GM12878 (cell line): Measurements from ENCODE around the gene IMMP2L. TPM values are rescaled to one million over a fixed set of nuclear protein-coding genes. Genes with fewer than 3 reads are reported as not detected.

Experiments
- ATAC-seq: fragments of 200-7000 bp; cut with Tn5 transposase; 3 replicates; pipeline ENCODE4 v1.9.1; 2020; ENCODE audit warnings: mild to moderate bottlenecking, moderate library complexity
- BruUV-seq: library from RNA; stranded (reverse); fragments of 400-500 nt; replicated peaks from 2 replicates; lab custom pipeline; 2021; lab: Mats Ljungman, UMichigan
- CTCF ChIA-PET: fragments of 300-600 bp; sonication (Branson Sonifier 250); formaldehyde crosslinking; extraction: SDS; loops from one replicate; lab custom pipeline; 2021; ENCODE audit warnings: inconsistent platforms; lab: Yijun Ruan, JAX
- POLR2A ChIA-PET: fragments of 350-600 bp; formaldehyde crosslinking; extraction: SDS; loops from one replicate; lab custom pipeline; 2021; ENCODE audit warnings: inconsistent platforms; lab: Charles Lee
- RAD21 ChIA-PET: fragments of 300-600 bp; sonication (Branson Sonifier 250); formaldehyde crosslinking; loops from one replicate; lab custom pipeline; 2023; ENCODE audit warnings: antibody characterized with exemption; ENCODE audit not compliant: unreplicated experiment; lab: Charles Lee
- SMC1A ChIA-PET: fragments of 300-600 bp; sonication (Branson Sonifier 250); formaldehyde crosslinking; loops from one replicate; lab custom pipeline; 2023; ENCODE audit not compliant: unreplicated experiment, uncharacterized antibody; lab: Charles Lee
- DNase-seq: peaks from one replicate; pipeline ENCODE4 v3.0.0-alpha.2; 2011; ENCODE audit warnings: low read depth, low spot score
- FAIRE-seq: peaks from 3 replicates; lab custom pipeline; 2011; peaks lifted over from hg19 to GRCh38; lab: Jason Lieb, UNC
- H2AFZ ChIP-seq: 2 replicates; pipeline ENCODE4 v1.6.0; 2011; ENCODE audit warnings: low read depth, low read length, control low read depth; ENCODE audit not compliant: control insufficient read depth
- H3K27ac ChIP-seq: 2 replicates; pipeline ENCODE4 v1.5.1; 2011; ENCODE audit warnings: control low read depth; ENCODE audit not compliant: control insufficient read depth, insufficient read depth
- H3K27me3 ChIP-seq, 2 experiments: replicated peaks in 1 of 2; 2 replicates each; pipeline versions ENCODE4 v1.6.0 to v1.6.1; 2011; ENCODE audit warnings: low read length in 1 of 2; ENCODE audit not compliant: control insufficient read depth in 2 of 2, insufficient read depth in 2 of 2
- H3K36me3 ChIP-seq, 2 experiments: 2 replicates each; pipeline ENCODE4 v1.5.1; 2011; ENCODE audit warnings: low read length in 1 of 2; ENCODE audit not compliant: control insufficient read depth in 2 of 2, insufficient read depth in 2 of 2
- H3K4me1 ChIP-seq: 2 replicates; pipeline ENCODE4 v1.6.1; 2011; ENCODE audit warnings: mild to moderate bottlenecking, low read length, moderate library complexity, mixed read lengths; ENCODE audit not compliant: control insufficient read depth, insufficient read depth
- H3K4me2 ChIP-seq: 2 replicates; pipeline ENCODE4 v1.6.0; 2011; ENCODE audit warnings: control low read depth; ENCODE audit not compliant: control insufficient read depth, insufficient read depth
- H3K4me3 ChIP-seq: fragments of 200-600 bp; sonication (generic); 2 replicates; pipeline ENCODE4 v1.5.1; 2016
- H3K79me2 ChIP-seq: 2 replicates; pipeline ENCODE4 v1.6.0; 2011; ENCODE audit warnings: low read length; ENCODE audit not compliant: control insufficient read depth, insufficient read depth
- H3K9ac ChIP-seq: 2 replicates; pipeline ENCODE4 v1.8.0; 2011; ENCODE audit warnings: low read length, control low read depth, mixed read lengths; ENCODE audit not compliant: control insufficient read depth, insufficient read depth
- H3K9me3 ChIP-seq: replicated peaks from 3 replicates; pipeline ENCODE4 v1.5.1; 2011; ENCODE audit warnings: mild to moderate bottlenecking, low read length; ENCODE audit not compliant: control insufficient read depth, insufficient read depth
- H4K20me1 ChIP-seq: 2 replicates; pipeline ENCODE4 v1.6.0; 2011; ENCODE audit not compliant: control insufficient read depth, insufficient read depth
- ATF3 ChIP-seq: IDR thresholded peaks from 2 replicates; pipeline ENCODE4 v1.6.1; 2011; ENCODE audit warnings: low read depth, mild to moderate bottlenecking, low read length, moderate library complexity, borderline replicate concordance; ENCODE audit errors: extremely low read depth
- CHD2 ChIP-seq: IDR thresholded peaks from 2 replicates; pipeline ENCODE4 v1.6.1; 2011; ENCODE audit warnings: low read depth, low read length, improper control_type of control experiment, borderline replicate concordance
- HDAC2 ChIP-seq: fragments of 200-600 bp; sonication (generic); IDR thresholded peaks from 2 replicates; pipeline ENCODE4 v1.6.1; 2017
- KLF5 ChIP-seq: fragments of 450-650 bp; IDR thresholded peaks from 2 replicates; pipeline ENCODE4 v1.6.1; 2014; ENCODE audit warnings: mild to moderate bottlenecking; ENCODE audit not compliant: partially characterized antibody
- MLLT1 ChIP-seq: fragments of 450-650 bp; IDR thresholded peaks from 2 replicates; pipeline ENCODE4 v1.6.1; 2016; ENCODE audit warnings: mild to moderate bottlenecking
- MYB ChIP-seq: fragments of 150-350 bp; IDR thresholded peaks from 2 replicates; pipeline ENCODE4 v1.6.1; 2014; ENCODE audit warnings: mild to moderate bottlenecking, low read depth, low read length, borderline replicate concordance
- NFXL1 ChIP-seq: fragments of 450-650 bp; IDR thresholded peaks from 2 replicates; pipeline ENCODE4 v1.6.1; 2017; ENCODE audit warnings: antibody characterized with exemption, mild to moderate bottlenecking, borderline replicate concordance
- POLR2AphosphoS5 ChIP-seq: IDR thresholded peaks from 2 replicates; pipeline ENCODE4 v1.6.1; 2011; ENCODE audit warnings: mild to moderate bottlenecking, low read length, inconsistent platforms
- SMAD1 ChIP-seq: fragments of 450-650 bp; IDR thresholded peaks from 2 replicates; pipeline ENCODE4 v1.6.1; 2018; ENCODE audit warnings: mild to moderate bottlenecking, low read depth; ENCODE audit not compliant: partially characterized antibody
- ZBTB33 ChIP-seq: fragments of 450-650 bp; IDR thresholded peaks from 2 replicates; pipeline ENCODE4 v1.6.1; 2017; ENCODE audit warnings: mild to moderate bottlenecking
- ZNF384 ChIP-seq: IDR thresholded peaks from 2 replicates; pipeline ENCODE4 v1.6.1; 2012; ENCODE audit warnings: low read depth, mild to moderate bottlenecking, low read length, improper control_type of control experiment, borderline replicate concordance
- ZZZ3 ChIP-seq: IDR thresholded peaks from 2 replicates; pipeline ENCODE4 v1.6.1; 2011; ENCODE audit warnings: low read depth; ENCODE audit not compliant: control insufficient read depth, insufficient read length
- WGBS: methylation state at CpG from one replicate; pipeline ENCODE4 v1.1.6; 2016; ENCODE audit warnings: low lambda C conversion rate; ENCODE audit not compliant: insufficient replicate concordance, insufficient coverage; ENCODE audit errors: missing lambda C conversion rate; 5-methylcytosine and 5-hydroxymethylcytosine counted together
- in situ Hi-C: fragments of 300-500 bp; cut with MboI; formaldehyde crosslinking; loops from 9 replicates; pipeline ENCODE4 v1.14.3; 2018; ENCODE audit warnings: mixed read lengths
- intact Hi-C: fragments of 100-400 bp; cut with micrococcal nuclease; formaldehyde crosslinking; loops from one replicate; pipeline ENCODE4 v1.14.2; 2022; ENCODE audit not compliant: unreplicated experiment
- polyA plus RNA-seq, 11 experiments: library from polyadenylated mRNA; depleted of rRNA in 4 of 11; unstranded in 6 of 11; stranded (reverse) in 5 of 11; fragments of >200 nt; fragmentation: Nextera tagmentation in 4 of 11; fragmentation: Illumina TruSeq in 1 of 11; extraction: Ambion mirVana in 4 of 11; extraction: Trizol in 1 of 11; gene quantifications; 1 replicate in 1 of 11; 2 replicates in 10 of 11; pipeline versions ENCODE4 v1.2.1 to v1.2.3, GENCODE V29; 2011 to 2016; ENCODE audit warnings: inconsistent platforms in 2 of 11, missing spikeins in 2 of 11, low read depth in 1 of 11
- total RNA-seq, 4 experiments: library from RNA; depleted of rRNA in 3 of 4; stranded (reverse); fragments of >200 nt in 3 of 4; fragmentation: Illumina TruSeq in 1 of 4; extraction: Trizol in 1 of 4; gene quantifications; 2 replicates each; pipeline versions ENCODE4 v1.2.1 to v1.2.3, GENCODE V29; 2013 to 2021

Gene IMMP2L
- total and polyA plus RNA-seq, 10 of the 15 experiments (the other 5 are each of a cell fraction or from before 2014, with no cell fraction given), result 12.6 to 46.3 (median 19.6) TPM

GRCh38 chr7:111518264-111518663 lies 44.0 kb downstream of the IMMP2L start:
- Histone ChIP-seq H2AFZ (no peak overlapping the region), H3K4me1 (no peaks in the 10 kb centered on the region), H3K27ac (no peak overlapping the region), H3K9me3 (no peaks in the 10 kb centered on the region; the same call in 2 of the 3 replicates), H3K4me3 (no peak overlapping the region), H3K9ac (no peak overlapping the region), H3K27me3 (no peaks in the 10 kb centered on the region), H3K4me2 (no peak overlapping the region), H4K20me1 (no peaks in the 10 kb centered on the region), H3K79me2 (no peaks in the 10 kb centered on the region)
- ChIA-PET RAD21 (no interaction called here), SMC1A (interaction anchor here (1.3 to 1.7 kb wide), 2 partner anchors 9 to 10 kb away, joined by 3 to 4 read pairs; no protein-coding TSS in a partner anchor), CTCF (no interaction called here), POLR2A (no interaction called here)
- intact Hi-C loops, result no loop called here
- FAIRE-seq (no peak), DNase-seq (no peak), ATAC-seq (no peak)
- in situ Hi-C loops, result no loop called here
- 98% methylated on average over 2 of the region's 2 CpGs for WGBS
- TF ChIP-seq POLR2AphosphoS5 (no peak), ATF3 (no peak), ZZZ3 (no peak), CHD2 (no peak), HDAC2 (no peak), NFXL1 (no peak), MYB (no peak), MLLT1 (no peak), SMAD1 (no peak), ZNF384 (no peak), KLF5 (no peak), ZBTB33 (no peak)
- TF ChIP-seq, all 136 proteins: peak for 0
- BruUV-seq, result no TSS peak
- H3K36me3 ChIP-seq, result no peaks in the 10 kb centered on the region; a peak in 1 of 4 replicates
